NCI-H1048 (cell line): ENCODE results near the gene PCDHGC4.

Experiments used
- DNase-seq: peaks from one replicate; lab custom pipeline; 2025; lab: John Stamatoyannopoulos, UW

The PCDHGC4 gene

DNA sequence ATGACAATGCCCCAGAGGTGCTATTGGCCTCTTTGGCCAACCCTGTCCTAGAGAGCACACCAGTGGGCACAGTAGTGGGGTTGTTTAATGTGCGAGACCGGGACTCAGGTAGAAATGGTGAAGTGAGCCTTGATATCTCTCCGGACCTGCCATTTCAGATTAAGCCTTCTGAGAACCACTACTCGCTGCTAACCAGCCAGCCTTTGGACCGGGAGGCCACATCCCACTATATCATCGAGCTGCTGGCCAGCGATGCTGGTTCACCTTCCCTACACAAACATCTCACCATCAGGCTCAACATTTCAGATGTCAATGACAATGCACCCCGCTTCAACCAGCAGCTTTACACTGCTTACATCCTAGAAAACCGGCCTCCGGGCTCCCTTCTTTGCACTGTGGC, 5.4 kb downstream of the PCDHGC4 start:
- DNase-seq = no peak

DNA sequence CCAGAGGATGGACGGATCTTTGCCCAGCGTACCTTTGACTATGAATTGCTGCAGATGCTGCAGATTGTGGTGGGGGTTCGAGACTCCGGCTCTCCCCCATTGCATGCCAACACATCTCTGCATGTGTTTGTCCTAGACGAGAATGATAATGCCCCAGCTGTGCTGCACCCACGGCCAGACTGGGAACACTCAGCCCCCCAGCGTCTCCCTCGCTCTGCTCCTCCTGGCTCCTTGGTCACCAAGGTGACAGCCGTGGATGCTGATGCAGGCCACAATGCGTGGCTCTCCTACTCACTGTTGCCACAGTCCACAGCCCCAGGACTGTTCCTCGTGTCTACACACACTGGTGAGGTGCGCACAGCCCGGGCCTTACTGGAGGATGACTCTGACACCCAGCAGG, 5.9 kb downstream of the PCDHGC4 start:
- no peak for DNase-seq

DNA sequence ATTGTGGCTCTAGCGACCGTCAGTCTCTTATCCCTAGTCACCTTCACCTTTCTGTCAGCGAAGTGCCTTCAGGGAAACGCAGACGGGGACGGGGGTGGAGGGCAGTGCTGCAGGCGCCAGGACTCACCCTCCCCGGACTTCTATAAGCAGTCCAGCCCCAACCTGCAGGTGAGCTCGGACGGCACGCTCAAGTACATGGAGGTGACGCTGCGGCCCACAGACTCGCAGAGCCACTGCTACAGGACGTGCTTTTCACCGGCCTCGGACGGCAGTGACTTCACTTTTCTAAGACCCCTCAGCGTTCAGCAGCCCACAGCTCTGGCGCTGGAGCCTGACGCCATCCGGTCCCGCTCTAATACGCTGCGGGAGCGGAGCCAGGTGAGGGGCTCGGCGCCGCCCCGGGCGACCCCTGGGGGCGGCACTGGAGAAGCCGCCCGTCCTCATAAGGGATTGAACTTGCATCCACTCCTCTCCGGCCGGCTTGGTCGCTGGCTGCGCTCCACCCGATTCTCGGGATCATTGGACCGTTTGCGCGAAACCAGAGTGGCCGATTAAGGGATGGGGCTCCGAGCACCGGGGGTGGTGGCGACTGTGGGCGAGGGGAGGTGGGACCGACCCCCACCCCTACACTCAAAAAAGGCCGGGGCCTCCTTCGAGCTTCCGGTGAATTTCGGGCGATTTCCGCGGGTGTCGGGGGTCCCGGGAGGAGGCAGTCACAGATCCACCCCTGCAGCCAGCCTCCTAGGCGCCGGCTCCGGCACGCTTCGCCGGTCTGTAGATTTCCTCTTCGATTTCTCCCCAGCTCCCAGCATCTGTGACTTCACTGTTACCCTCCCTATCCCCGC, 6.7 kb downstream of the PCDHGC4 start:
- no peak for DNase-seq

DNA sequence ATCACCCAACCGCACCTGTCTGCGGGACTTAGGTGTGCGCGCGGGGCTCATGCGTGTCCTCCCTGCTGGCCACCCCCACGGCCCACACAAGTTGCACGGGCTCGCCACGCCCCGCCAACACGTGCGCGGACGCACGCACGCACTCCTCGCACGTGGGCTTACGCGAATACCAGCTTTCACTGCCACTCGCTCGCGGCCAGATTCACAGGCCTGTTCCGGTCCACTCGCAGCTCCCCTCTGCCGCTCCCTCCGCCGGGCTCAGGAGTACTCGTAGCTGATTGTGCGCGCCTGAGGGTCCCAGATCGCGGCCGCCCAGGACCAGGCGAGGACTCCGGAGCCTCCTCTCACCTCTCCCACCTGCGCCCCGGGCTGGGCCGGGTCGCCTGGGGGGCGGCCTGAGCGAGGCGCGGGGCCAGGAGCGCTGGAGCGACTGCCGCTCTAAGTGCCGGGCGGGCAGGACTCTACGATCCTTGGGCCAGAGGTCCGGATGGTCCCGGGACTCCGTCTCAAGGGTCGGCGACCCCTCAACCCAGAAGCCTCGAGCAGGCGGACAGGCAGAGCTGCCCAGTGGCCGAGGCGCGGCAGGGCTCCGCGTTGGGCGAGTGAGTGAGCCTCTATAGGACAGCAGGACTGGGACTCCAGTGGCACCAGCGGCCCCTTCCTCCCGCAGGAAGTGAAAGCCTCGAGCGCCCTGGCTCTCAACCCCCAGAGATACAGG, 7.5 kb downstream of the PCDHGC4 start:
- no peak for DNase-seq

DNA sequence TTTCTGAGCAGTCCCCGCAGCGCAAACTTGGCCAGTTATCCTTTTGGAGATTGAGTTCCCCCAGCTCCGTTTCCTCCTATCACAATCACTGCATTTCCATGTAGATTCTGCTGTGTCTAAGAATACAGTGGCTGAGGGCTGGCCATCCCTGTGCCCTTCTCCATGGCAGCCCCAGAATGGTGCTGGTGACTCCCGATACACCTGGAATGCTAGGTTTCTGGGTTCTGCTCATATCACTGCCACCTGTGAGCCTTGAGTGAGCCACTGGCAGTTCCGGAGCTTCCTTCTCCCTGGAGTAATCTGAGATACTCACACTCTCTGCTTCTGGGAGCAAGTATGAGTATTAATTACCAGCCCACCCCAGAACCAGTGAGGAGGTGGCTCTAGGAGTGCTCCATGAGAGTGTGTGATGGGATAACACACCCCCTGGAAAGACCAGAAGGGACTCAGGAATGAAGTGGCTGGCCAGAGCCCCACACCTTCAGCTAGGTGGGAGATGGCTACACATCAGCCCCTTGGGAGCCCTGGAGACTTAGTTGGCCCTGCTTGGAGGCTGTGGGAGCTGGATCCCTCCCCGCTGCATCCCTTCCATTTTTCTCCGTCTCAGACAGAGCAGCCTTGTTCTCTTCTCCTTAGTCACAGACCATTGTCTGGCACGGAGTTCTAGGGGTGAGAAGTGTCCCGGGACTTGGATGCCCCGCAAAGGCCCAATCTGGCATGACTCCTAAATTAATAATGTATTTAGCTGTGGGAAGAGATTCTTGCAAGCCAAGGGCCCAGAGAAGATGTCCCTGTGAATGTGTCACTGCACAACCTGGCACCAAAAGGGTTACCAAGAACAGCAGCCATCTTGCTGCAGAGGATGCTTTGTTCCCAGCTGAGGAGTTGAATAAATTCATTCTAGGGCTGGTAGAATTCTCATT, 8.9 kb downstream of the PCDHGC4 start:
- no peak for DNase-seq

DNA sequence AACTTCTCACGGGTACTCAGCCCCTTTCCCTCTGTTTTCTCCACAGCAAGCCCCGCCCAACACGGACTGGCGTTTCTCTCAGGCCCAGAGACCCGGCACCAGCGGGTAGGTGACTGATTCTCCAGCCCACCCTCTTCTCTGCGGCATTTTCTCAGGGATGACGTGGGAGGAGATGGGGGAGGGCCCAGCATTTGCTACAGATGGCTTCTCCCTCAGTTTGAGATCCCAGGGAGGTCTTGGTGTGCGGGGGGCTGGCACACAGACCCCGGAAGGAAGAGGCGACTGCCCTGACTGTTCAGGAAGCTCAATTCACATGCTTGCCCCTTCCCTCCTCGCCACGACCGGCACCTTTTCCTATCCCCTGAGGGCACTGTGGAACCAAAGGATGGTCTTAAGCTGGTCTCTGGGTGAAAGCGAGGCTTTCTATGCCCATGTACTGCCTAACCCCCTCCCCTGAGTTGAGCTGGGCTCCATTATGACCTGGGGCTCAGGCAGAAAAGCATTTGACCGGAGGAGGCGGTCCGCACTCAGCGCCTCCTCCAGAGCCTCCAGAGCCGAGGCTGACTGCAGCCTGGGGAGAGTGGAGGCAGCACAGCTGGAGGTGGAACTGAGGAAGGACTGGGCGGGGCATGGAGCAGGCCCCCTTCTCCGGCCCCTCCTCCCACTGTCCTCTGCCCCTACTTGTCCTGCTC, 10.1 kb downstream of the PCDHGC4 start:
- no peak for DNase-seq

DNA sequence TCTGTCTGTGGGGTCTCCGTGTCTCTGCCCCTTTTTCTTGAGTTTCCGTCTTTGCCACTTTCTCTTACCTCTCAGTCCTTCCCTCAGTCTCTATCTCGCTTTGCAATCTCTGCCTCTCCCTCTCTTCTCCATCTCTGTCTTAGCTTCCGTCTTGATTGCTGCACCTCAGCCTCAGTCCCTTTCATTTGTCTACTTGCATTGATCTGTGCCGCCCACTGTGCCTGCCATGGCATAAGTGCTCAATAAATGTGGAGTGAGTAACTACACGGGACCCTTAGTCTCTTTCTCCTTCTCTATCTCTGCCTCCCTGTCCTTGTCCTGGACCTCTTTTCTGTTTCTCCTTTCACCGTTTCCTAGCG, 10.6 kb downstream of the PCDHGC4 start:
- no peak for DNase-seq

DNA sequence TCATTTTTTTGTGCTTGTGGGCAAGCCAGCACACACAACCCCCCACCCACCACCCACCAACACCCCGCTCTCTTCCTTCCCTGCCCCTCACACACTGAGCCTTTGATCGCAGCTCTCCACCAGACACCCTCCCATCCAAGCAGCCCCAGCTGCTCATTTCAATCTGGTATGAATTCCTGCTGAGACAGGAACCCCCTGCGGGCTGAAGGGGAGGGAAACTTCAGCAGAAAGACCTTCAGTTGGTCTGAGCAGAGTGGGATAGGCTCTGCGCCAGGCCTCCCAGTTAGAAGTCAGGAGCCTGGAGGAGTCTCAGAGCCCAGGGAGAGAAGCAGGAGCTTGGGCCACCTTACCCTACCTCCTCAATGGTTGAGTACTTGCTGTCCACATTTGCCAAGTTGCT, 11.2 kb downstream of the PCDHGC4 start:
- DNase-seq = no peak

DNA sequence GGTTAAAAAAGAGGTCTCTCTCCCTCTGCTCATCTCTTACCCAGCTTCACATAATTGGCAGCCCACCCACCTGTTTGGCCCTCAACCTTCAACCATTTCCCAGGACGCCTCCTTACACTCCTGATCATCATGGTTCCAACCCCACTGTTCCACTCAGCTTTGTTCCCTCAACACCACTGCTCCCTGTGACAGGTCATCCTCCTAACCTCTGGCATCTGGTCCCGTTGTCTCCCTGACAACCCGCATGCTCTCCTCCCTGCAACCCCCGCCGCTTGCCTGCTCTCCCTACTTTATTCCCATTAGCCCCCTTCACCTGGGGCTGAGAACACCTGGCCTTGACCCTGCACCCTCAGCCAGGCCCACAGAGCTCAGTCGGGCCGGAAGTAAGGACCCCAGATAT, 16.9 kb downstream of the PCDHGC4 start:
- no peak for DNase-seq

DNA sequence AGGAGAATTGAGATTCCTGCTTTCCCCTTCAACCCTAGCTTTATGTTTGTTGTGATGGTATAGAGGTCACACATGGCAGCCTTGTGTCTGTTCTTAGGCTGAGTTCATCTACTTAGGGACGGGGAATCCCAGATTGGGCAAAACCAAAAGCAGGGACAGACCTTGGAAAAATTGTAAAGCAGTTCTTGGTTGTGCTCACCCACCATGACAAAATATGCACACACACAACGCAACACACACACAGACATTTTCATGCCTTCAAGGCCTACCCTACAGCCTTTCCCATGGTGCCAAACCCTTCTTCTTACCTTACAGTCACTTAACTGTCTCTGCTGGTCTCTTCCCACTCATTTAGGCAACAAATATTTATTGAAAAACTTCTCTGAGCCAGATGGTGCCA, 18.9 kb downstream of the PCDHGC4 start:
- no peak for DNase-seq

DNA sequence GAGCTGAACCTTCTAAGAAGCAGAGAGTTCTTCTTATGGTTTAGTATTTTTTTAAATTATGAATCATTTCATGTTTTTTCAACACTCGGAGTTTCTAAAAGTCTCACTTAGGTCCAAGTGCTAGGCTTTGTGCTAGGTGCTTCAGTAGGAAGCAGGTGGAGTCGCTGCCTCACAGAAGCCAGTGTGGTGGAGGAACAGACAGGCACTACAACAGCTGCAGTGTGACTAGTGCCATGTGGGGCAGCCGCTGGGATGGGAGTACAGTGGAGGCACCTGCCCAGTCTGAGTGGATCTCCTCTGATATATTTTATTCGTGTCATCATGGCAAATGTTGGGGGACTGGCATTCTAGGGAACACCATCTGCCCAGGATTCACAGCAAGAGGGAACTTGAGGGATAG, 19.4 kb downstream of the PCDHGC4 start:
- no peak for DNase-seq

DNA sequence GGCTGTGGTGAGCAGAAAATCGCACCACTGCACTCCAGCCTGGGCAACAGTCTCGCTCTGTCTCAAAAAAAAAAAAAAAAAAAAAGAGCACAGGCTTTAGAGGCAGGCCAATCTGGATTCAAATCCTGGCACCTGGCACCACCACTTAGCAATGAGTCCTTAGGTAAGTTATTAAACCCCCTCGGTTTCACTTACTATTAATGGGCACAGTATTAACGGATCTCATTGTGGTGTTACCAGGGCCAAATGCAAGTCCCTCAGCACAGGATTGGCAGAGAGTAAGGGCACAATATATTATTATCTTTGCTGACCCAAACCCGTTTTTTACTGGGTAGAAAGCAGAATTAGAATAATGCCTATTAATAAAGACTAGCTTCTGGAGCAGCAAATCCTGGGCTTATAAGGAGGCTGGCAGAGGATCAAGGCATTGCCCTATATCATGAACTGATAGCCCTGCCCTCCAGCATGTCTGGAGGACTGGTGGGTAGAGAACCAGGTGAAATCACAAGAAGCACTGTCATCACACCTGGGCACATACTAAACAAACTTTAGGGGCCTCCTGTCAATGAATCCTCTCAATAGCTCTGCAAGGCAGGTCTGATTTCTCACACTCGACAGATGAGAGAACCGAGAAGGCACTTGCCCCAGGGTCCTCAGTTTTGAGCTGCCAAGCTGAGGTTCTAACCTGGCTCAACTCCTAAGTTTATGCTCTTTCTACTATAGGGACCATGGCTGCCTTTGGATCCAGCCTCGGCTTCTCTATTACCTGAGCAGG, 21.7 kb downstream of the PCDHGC4 start:
- DNase-seq = no peak

DNA sequence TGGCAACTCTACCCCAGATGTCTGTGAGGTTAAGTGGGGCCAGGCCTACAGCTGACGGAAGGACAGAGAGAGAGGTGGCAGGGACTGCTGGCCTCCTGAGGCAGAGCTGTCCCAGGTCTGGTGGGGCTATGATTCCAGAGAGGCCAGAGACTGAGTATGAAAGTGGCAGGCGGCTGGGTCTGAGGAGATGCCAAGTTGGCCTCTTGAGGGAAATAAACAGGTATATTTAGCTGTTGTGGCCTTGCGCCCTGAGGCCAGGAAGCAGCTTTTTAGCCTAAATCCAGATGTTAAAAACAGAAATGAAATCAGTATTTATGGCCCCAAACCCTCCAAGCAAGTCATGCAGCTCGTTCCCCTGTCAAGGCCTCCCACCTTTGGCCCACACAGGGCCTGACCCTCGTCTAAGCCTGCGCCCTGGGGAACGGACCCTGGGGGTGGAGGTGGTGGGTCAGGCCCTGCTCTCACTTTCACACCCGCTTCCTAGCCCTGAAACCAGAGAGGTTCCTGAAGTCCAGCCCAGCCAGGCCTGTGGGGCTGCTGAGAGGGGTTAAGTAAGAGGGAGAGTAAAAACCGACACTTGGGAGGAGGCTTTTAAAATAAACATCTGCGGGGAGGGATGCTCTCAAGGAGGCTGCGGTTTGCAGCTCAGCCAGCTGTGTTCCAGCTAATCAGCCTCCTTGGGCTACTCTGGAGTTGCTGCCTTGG, 22.7 kb downstream of the PCDHGC4 start:
- no peak for DNase-seq

DNA sequence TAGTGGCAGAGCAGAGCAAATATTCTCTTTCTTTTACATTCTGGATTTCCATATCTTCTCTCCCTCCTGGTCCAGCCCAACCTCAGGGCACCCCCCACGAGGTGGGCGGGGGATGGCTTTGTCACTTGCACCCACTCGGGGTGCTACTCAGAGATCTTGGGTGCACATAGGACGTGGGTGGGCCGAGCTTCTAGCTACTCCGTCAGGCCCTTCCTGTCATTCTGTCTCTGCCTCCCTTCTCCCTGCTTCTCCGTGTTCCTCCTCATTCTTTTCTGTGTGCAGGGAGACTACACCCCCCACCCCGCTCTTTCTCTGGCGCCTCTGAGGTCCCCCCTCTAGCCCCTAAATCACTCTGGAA, 23.6 kb downstream of the PCDHGC4 start:
- DNase-seq = no peak

DNA sequence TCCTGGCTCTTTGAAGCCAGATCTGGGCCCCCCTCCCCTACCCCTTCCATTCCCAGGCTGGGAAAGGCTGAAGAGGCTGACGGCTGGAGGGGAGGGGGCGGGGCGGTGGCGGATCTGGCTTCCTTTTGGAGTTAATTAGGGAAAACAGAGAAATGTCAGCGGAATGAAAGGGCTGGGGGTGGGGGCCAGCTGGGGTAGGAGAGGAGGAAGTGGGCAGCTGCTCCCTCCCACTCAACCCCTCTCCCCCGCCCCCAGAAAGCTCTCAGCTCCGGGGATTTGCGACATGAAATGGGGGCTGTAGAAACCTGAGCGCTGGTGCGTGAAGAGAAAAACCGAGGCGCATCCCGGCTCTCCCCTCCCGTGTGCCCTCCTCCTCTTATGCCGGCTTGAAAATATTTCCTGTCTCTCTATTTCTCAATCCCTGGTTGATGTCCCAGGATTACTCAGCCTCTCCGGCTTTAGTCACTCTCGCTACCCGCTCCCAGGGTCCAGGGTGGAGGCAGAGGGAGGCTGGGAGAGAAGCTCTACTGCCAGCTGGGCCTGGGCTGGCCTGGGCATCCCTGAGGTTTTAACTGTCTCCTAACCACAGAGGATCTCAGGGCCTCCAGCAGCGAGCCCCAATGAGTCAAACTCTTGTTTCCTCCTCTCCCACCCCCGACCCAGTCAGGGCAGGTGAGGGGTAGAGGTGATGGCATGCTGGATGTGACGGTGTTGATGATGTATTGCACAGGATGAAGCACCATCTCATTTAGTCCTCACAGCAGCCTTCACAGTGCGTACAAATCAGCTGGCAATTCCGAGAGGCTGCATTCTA, 24.2 kb downstream of the PCDHGC4 start:
- DNase-seq = no peak

DNA sequence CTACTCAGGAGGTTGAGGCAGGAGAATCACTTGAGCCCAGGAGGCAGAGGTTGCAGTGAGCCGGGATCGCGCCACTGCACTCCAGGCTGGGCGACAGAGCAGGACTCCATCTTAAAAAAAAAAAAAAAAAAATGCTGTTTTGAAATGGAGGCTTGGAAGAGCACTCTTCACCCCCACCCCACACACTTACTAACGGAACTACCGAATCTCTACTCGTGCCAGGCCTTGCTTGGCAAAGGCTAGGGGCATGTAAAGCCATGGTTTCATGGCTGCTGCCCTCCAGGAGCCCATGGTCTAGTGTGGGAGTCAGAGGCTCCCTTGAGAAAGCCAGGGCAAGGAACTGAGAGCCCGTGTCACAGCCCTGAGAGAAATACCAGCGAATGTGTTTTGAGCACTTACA, 25.3 kb downstream of the PCDHGC4 start:
- DNase-seq = no peak

DNA sequence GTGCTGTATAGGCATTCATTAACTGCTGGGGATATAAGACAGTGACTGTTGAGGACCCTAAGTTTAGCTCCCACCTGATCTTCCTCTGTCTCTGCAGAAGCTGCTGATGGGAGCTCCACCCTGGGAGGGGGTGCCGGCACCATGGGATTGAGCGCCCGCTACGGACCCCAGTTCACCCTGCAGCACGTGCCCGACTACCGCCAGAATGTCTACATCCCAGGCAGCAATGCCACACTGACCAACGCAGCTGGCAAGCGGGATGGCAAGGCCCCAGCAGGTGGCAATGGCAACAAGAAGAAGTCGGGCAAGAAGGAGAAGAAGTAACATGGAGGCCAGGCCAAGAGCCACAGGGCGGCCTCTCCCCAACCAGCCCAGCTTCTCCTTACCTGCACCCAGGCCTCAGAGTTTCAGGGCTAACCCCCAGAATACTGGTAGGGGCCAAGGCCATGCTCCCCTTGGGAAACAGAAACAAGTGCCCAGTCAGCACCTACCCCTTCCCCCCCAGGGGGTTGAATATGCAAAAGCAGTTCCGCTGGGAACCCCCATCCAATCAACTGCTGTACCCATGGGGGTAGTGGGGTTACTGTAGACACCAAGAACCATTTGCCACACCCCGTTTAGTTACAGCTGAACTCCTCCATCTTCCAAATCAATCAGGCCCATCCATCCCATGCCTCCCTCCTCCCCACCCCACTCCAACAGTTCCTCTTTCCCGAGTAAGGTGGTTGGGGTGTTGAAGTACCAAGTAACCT, 26.2 kb downstream of the PCDHGC4 start:
- no peak for DNase-seq

DNA sequence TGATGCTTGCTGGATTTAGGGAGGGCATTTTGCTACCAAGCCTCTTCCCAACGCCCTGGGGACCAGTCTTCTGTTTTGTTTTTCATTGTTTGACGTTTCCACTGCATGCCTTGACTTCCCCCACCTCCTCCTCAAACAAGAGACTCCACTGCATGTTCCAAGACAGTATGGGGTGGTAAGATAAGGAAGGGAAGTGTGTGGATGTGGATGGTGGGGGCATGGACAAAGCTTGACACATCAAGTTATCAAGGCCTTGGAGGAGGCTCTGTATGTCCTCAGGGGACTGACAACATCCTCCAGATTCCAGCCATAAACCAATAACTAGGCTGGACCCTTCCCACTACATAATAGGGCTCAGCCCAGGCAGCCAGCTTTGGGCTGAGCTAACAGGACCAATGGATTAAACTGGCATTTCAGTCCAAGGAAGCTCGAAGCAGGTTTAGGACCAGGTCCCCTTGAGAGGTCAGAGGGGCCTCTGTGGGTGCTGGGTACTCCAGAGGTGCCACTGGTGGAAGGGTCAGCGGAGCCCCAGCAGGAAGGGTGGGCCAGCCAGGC, 27.0 kb downstream of the PCDHGC4 start:
- no peak for DNase-seq
